Measurements from ENCODE around the gene GRK1. TPM values are rescaled to one million over a fixed set of nuclear protein-coding genes. Genes with fewer than 3 reads are reported as not detected.

GRK1 gene
- total and polyA plus RNA-seq, 2 of the 8 experiments (the other 6 are each of a cell fraction or from before 2014, with no cell fraction given): 0.12 TPM; not detected in 1

- no peak for TF ChIP-seq CHD7 (IDR thresholded peaks at IDR 0.05; ENCODE audit: insufficient replicate concordance, low read length)
- no peak for TF ChIP-seq SIX5 (IDR thresholded peaks at IDR 0.05; ENCODE audit: low read depth, low read length)
- no peak for TF ChIP-seq MAFK (IDR thresholded peaks at IDR 0.05; ENCODE audit: low read depth, low read length)
- no peak for TF ChIP-seq CHD1 (IDR thresholded peaks at IDR 0.05; ENCODE audit: low read depth, low read length)
- no peak for TF ChIP-seq TEAD4 (IDR thresholded peaks at IDR 0.05; ENCODE audit: low read depth, low read length)
- TF ChIP-seq SUZ12 (IDR thresholded peaks at IDR 0.05; ENCODE audit: low read length): no peak
- TF ChIP-seq KDM1A (IDR thresholded peaks at IDR 0.05; ENCODE audit: borderline replicate concordance, low read length): no peak
- TF ChIP-seq SIN3A (conservative IDR thresholded peaks at IDR 0.05 in 1 of 2, IDR thresholded peaks at IDR 0.05 in 1 of 2; ENCODE audit: low read depth in 1 of 2, low read length in 2 of 2): no peak
- TF ChIP-seq CHD2 (IDR thresholded peaks at IDR 0.05; ENCODE audit: low read length): no peak
- no peak for TF ChIP-seq ATF2 (IDR thresholded peaks at IDR 0.05; ENCODE audit: low read length)
- TF ChIP-seq SIRT6 (IDR thresholded peaks at IDR 0.05; ENCODE audit: low read length): no peak
These were observed 36.2 kb upstream of the GRK1 start (continued) for GRCh38 chr13:113630804-113631203.
